ENCODE results near the gene NSF. TPM values are rescaled to one million over a fixed set of nuclear protein-coding genes. Genes with fewer than 3 reads are reported as not detected.
"Not testable (repeated sequence)": the region's sequence is repeated elsewhere in the genome, so short reads cannot be mapped to it uniquely, and the experiment has no call there.

NSF gene
- total RNA-seq (39.3 and 66.7 TPM in 2 replicates), polyA plus RNA-seq (65.5 and 72.9 TPM in 2 replicates), polyA minus RNA-seq (ENCODE audit: low replicate concordance) (18.2 and 36.6 TPM in 2 replicates)
- polyA plus RNA-seq (2012) = 41.8 and 49.1 TPM in 2 replicates

DNA sequence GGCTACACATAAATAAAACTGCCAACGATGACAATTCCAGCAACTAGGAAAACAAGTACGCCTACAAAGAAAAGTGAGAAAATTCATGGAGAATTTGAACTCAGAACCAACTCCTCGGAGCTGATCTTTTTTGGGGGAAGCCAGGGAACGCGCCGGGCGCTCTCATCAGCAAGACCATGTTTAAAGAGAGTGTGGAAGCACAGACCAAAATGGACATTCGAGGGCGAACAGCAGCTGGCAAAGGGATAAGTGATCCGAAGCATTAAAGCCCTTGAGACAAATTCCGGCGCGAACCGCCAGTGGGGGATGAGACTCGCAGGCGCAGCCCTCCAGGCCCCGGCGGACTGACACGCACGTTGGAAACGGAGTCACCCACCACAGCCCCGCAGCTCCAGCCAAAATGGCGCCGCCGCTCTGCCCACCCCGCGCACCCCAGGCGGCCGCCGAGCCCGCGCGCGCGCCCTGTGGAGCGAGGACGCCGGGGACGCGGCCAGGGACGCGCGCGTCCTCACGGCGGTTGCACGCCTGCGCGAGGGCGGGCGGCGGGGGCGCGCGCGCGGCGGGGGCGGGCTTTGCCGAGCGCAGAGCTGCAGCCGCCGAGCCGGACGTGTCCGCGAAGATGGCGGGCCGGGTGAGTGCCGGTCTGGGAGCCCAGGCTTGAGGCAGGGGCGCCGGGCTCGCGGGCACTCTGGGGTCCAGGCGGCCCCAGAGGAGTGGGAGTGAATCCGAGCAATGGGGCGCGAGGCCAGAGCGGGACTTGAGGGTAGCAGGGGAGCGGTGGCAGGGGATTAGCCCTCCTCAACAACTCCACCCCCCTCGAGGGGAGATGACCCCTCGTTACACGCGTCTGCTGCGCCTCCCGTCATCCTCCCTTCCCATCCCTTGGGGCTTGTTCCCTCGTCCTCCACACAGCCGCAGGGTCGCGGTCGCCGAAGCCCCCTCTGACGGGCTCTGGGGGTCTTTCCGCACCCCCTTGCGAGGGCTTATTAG lies at the start of gene NSF:
Gene NSF (plus strand): TSS at position 513 of the 990 bp plus-strand sequence. CDS start 107 bp downstream, at position 620.
- H4K20me1 ChIP-seq (ENCODE audit: control insufficient read depth, extremely low read depth, insufficient read depth, low read length); H3K9me3 ChIP-seq (ENCODE audit: control insufficient read depth, insufficient read depth, low read depth, low read length); H2AFZ ChIP-seq (ENCODE audit: low read length); H3K27ac ChIP-seq (ENCODE audit: insufficient read depth, low read length); H3K79me2 ChIP-seq (ENCODE audit: control insufficient read depth, insufficient read depth, low read length); H3K27me3 ChIP-seq (ENCODE audit: control insufficient read depth, insufficient read depth, low read length); H3K4me2 ChIP-seq (ENCODE audit: extremely low read depth, insufficient read depth, low read length); H3K4me3 ChIP-seq (replicated peaks in 1 of 4; ENCODE audit: control extremely low read depth in 1 of 4, insufficient read depth in 1 of 4, low read depth in 3 of 4, low read length in 4 of 4); DNase-seq (ENCODE audit: low read depth in 2 of 2); H3K4me1 ChIP-seq (ENCODE audit: control insufficient read depth, extremely low read depth, insufficient read depth, low read length); H3K36me3 ChIP-seq (ENCODE audit: control insufficient read depth, insufficient read depth, low read length); H3K9ac ChIP-seq (ENCODE audit: insufficient read depth, low read length): not testable (repeated sequence)

DNA sequence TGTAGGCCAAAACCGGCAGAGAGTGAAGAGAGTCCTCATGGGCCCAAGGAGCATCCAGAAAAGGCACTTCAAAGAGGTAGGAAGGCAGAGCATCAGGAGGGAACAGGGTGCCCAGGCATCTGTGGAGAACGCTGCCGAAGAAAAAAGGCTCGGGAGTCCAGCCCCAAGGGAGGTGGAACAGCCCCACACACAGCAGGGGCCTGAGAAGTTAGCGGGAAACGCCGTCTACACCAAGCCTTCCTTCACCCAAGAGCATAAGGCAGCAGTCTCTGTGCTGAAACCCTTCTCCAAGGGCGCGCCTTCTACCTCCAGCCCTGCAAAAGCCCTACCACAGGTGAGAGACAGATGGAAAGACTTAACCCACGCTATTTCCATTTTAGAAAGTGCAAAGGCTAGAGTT lies 41.9 kb upstream of the NSF start:
- H3K4me2 ChIP-seq (ENCODE audit: extremely low read depth, insufficient read depth, low read length); H3K36me3 ChIP-seq (ENCODE audit: control insufficient read depth, insufficient read depth, low read length); H4K20me1 ChIP-seq (ENCODE audit: control insufficient read depth, extremely low read depth, insufficient read depth, low read length); H3K4me1 ChIP-seq (ENCODE audit: control insufficient read depth, extremely low read depth, insufficient read depth, low read length); H3K27ac ChIP-seq (ENCODE audit: insufficient read depth, low read length); H3K9ac ChIP-seq (ENCODE audit: insufficient read depth, low read length); H3K4me3 ChIP-seq (replicated peaks in 1 of 4; ENCODE audit: control extremely low read depth in 1 of 4, insufficient read depth in 1 of 4, low read depth in 3 of 4, low read length in 4 of 4); DNase-seq (ENCODE audit: low read depth in 2 of 2); H3K9me3 ChIP-seq (ENCODE audit: control insufficient read depth, insufficient read depth, low read depth, low read length); H2AFZ ChIP-seq (ENCODE audit: low read length); H3K79me2 ChIP-seq (ENCODE audit: control insufficient read depth, insufficient read depth, low read length); H3K27me3 ChIP-seq (ENCODE audit: control insufficient read depth, insufficient read depth, low read length): not testable (repeated sequence)

DNA sequence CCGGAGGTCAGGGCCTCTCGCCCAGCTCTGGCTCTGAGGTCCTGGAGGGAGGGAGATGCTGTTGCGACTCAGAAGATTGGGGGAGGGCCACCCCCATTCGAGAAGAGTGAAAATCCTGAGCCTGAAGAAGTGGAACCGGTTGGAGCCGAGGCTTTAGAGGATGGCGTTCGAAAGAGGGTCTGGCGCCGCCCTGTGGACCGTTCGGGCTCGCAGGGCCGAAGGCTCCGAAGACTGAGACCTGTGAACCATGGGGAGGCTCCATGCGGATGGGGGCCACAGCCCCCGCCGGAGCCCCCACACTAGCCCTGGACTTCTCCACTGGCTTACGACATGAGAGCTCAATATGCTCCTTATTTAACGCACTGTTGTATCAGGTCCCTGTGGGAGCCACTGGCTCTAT lies 31.3 kb upstream of the NSF start:
- not testable (repeated sequence) for H3K9ac ChIP-seq (ENCODE audit: insufficient read depth, low read length); H3K4me1 ChIP-seq (ENCODE audit: control insufficient read depth, extremely low read depth, insufficient read depth, low read length); H3K79me2 ChIP-seq (ENCODE audit: control insufficient read depth, insufficient read depth, low read length); H4K20me1 ChIP-seq (ENCODE audit: control insufficient read depth, extremely low read depth, insufficient read depth, low read length); H3K4me3 ChIP-seq (replicated peaks in 1 of 4; ENCODE audit: control extremely low read depth in 1 of 4, insufficient read depth in 1 of 4, low read depth in 3 of 4, low read length in 4 of 4); H3K36me3 ChIP-seq (ENCODE audit: control insufficient read depth, insufficient read depth, low read length); H3K27ac ChIP-seq (ENCODE audit: insufficient read depth, low read length); H3K9me3 ChIP-seq (ENCODE audit: control insufficient read depth, insufficient read depth, low read depth, low read length); DNase-seq (ENCODE audit: low read depth in 2 of 2); H2AFZ ChIP-seq (ENCODE audit: low read length); H3K27me3 ChIP-seq (ENCODE audit: control insufficient read depth, insufficient read depth, low read length); H3K4me2 ChIP-seq (ENCODE audit: extremely low read depth, insufficient read depth, low read length)

DNA sequence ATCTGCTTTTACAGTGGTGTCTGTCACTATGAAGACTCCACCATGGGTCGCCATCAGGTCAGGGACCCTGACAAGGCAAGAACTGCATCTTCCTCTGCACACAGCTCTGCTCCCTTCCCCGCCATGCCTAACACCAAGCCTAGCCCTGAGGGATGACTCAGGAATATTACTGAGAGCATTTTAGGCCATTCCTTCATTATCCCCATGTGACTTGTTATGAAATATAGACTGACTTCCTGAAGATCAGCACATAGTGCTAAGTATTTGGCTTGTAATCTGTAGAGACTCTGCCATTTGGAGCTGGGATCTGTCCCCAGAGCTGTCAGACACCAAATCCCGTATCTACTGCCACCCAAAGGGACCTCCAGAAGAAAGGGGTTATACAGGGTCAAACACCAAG lies 30.4 kb upstream of the NSF start:
- not testable (repeated sequence) for H3K4me1 ChIP-seq (ENCODE audit: control insufficient read depth, extremely low read depth, insufficient read depth, low read length); H3K9me3 ChIP-seq (ENCODE audit: control insufficient read depth, insufficient read depth, low read depth, low read length); H3K9ac ChIP-seq (ENCODE audit: insufficient read depth, low read length); DNase-seq (ENCODE audit: low read depth in 2 of 2); H3K27ac ChIP-seq (ENCODE audit: insufficient read depth, low read length); H3K4me3 ChIP-seq (replicated peaks in 1 of 4; ENCODE audit: control extremely low read depth in 1 of 4, insufficient read depth in 1 of 4, low read depth in 3 of 4, low read length in 4 of 4); H3K4me2 ChIP-seq (ENCODE audit: extremely low read depth, insufficient read depth, low read length); H3K27me3 ChIP-seq (ENCODE audit: control insufficient read depth, insufficient read depth, low read length); H3K79me2 ChIP-seq (ENCODE audit: control insufficient read depth, insufficient read depth, low read length); H2AFZ ChIP-seq (ENCODE audit: low read length); H3K36me3 ChIP-seq (ENCODE audit: control insufficient read depth, insufficient read depth, low read length); H4K20me1 ChIP-seq (ENCODE audit: control insufficient read depth, extremely low read depth, insufficient read depth, low read length)

DNA sequence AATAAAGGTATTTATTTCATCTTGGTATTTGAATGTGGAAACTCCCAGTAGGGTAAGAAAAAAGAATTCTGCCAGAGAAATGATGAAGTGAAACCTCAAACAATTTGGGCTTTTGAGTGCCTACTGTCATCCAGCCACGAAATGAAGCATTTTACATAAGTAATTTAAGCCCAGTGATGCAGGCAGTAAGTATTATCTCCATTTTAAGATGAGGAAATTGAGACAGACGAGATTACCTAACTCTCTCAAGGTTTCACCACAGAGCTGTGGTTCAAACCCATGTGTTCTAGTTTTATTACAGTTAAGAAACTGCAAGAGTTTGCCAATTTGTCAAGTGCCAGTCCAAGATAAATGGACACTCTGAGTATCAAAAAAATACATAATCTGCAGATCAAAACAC lies 24.2 kb upstream of the NSF start:
- H3K9me3 ChIP-seq (ENCODE audit: control insufficient read depth, insufficient read depth, low read depth, low read length); H3K4me2 ChIP-seq (ENCODE audit: extremely low read depth, insufficient read depth, low read length); H3K27me3 ChIP-seq (ENCODE audit: control insufficient read depth, insufficient read depth, low read length); H3K36me3 ChIP-seq (ENCODE audit: control insufficient read depth, insufficient read depth, low read length); H4K20me1 ChIP-seq (ENCODE audit: control insufficient read depth, extremely low read depth, insufficient read depth, low read length); H3K27ac ChIP-seq (ENCODE audit: insufficient read depth, low read length); H3K4me3 ChIP-seq (replicated peaks in 1 of 4; ENCODE audit: control extremely low read depth in 1 of 4, insufficient read depth in 1 of 4, low read depth in 3 of 4, low read length in 4 of 4); H3K4me1 ChIP-seq (ENCODE audit: control insufficient read depth, extremely low read depth, insufficient read depth, low read length); H2AFZ ChIP-seq (ENCODE audit: low read length); DNase-seq (ENCODE audit: low read depth in 2 of 2); H3K9ac ChIP-seq (ENCODE audit: insufficient read depth, low read length); H3K79me2 ChIP-seq (ENCODE audit: control insufficient read depth, insufficient read depth, low read length): not testable (repeated sequence)

DNA sequence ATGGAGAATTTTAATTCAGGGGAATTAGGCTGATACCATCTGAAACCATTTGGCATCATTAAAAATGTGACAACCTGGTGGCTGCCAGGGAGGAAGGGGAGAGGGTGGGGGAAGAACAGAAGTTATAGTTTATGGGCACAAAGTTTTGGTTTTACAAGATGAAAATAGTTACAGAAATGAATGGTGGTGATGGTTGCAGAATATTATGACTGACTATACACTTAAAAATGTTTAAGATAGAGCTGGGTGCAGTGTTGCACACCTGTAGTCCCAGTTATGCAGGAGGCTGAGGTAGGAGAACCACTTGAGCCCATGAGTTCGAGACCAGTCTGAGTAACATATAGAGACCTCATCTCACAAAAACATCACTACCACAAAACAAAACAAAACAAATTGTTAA lies 23.5 kb upstream of the NSF start:
- not testable (repeated sequence) for H3K9ac ChIP-seq (ENCODE audit: insufficient read depth, low read length); H4K20me1 ChIP-seq (ENCODE audit: control insufficient read depth, extremely low read depth, insufficient read depth, low read length); H3K27ac ChIP-seq (ENCODE audit: insufficient read depth, low read length); H3K27me3 ChIP-seq (ENCODE audit: control insufficient read depth, insufficient read depth, low read length); H3K4me1 ChIP-seq (ENCODE audit: control insufficient read depth, extremely low read depth, insufficient read depth, low read length); H2AFZ ChIP-seq (ENCODE audit: low read length); H3K79me2 ChIP-seq (ENCODE audit: control insufficient read depth, insufficient read depth, low read length); H3K4me2 ChIP-seq (ENCODE audit: extremely low read depth, insufficient read depth, low read length); H3K9me3 ChIP-seq (ENCODE audit: control insufficient read depth, insufficient read depth, low read depth, low read length); H3K36me3 ChIP-seq (ENCODE audit: control insufficient read depth, insufficient read depth, low read length); DNase-seq (ENCODE audit: low read depth in 2 of 2); H3K4me3 ChIP-seq (replicated peaks in 1 of 4; ENCODE audit: control extremely low read depth in 1 of 4, insufficient read depth in 1 of 4, low read depth in 3 of 4, low read length in 4 of 4)
